Heart right ventricle (tissue), 16 donors: ENCODE results near the gene SELE. TPM values are rescaled to one million over a fixed set of nuclear protein-coding genes. Genes with fewer than 3 reads are reported as not detected.

ENCODE experiments used
- ATAC-seq, 8 donors: fragments of 200-7000 bp; cut with Tn5 transposase; one replicate each; pipeline ENCODE4 v1.9.1; 2020; ENCODE audit warnings: mild to moderate bottlenecking in 8 of 8, moderate library complexity in 8 of 8, moderate number of reproducible peaks in 1 of 8
- DNase-seq, 2 donors: peaks; one replicate each; pipeline ENCODE4 v3.0.0-alpha.2; 2020
- H3K27ac ChIP-seq, 10 donors: fragments of 200-600 bp; sonication (generic) in 2 of 10; one replicate each; pipeline versions ENCODE4 v1.5.0 to v1.8.0; 2020 to 2022; ENCODE audit warnings: mild to moderate bottlenecking in 3 of 10
- H3K27me3 ChIP-seq, 7 donors: fragments of 200-600 bp; one replicate each; pipeline ENCODE4 v1.8.0; 2021 to 2022; ENCODE audit warnings: mild to moderate bottlenecking in 2 of 7
- H3K36me3 ChIP-seq, 9 donors: fragments of 200-600 bp; sonication (generic) in 1 of 9; one replicate each; pipeline versions ENCODE4 v1.5.0 to v1.8.0; 2020 to 2022; ENCODE audit warnings: mild to moderate bottlenecking in 2 of 9
- H3K4me1 ChIP-seq, 9 donors: fragments of 200-600 bp; sonication (generic) in 1 of 9; one replicate each; pipeline versions ENCODE4 v1.5.0 to v1.8.0; 2020 to 2022; ENCODE audit warnings: mild to moderate bottlenecking in 4 of 9
- H3K4me3 ChIP-seq, 10 donors: fragments of 200-600 bp; sonication (generic) in 2 of 10; one replicate each; pipeline versions ENCODE4 v1.5.0 to v1.8.0; 2020 to 2022; ENCODE audit warnings: mild to moderate bottlenecking in 7 of 10, moderate library complexity in 2 of 10
- H3K9me3 ChIP-seq, 11 donors: fragments of 200-600 bp in 10 of 11; sonication (generic) in 2 of 11; one replicate each; pipeline versions ENCODE4 v1.5.0 to v1.8.0; 2013 to 2022; ENCODE audit warnings: mild to moderate bottlenecking in 2 of 11, control low read depth in 1 of 11, moderate library complexity in 1 of 11
- CTCF ChIP-seq, 9 donors: fragments of 200-600 bp; sonication (generic) in 2 of 9; IDR thresholded peaks; one replicate each; pipeline versions ENCODE4 v1.5.0 to v1.8.0; 2021 to 2022; ENCODE audit warnings: antibody characterized with exemption in 9 of 9, mild to moderate bottlenecking in 5 of 9, moderate library complexity in 1 of 9
- WGBS, 2 donors: extraction: QIAGEN DNeasy Blood & Tissue Kit; methylation state at CpG; one replicate each; pipeline ENCODE4 v1.1.7; 2013; ENCODE audit warnings: inconsistent platforms in 1 of 2; 5-methylcytosine and 5-hydroxymethylcytosine counted together
- intact Hi-C, 10 donors: fragments of 100-400 bp; cut with DNase I; formaldehyde crosslinking; loops; one replicate each; pipeline versions ENCODE4 v1.11.1 to v1.14.2; 2022
- polyA plus RNA-seq, 2 donors: library from polyadenylated mRNA; stranded (reverse); fragments of 200-250 nt; gene quantifications; one replicate each; pipeline ENCODE4 v1.2.3, GENCODE V29; 2013
- total RNA-seq, 10 donors: library from RNA; stranded (reverse); fragmentation: NEBNext Ultra II Directional in 3 of 10; extraction: Animal tissue kit (Norgen Biotek cat#: 25700) in 3 of 10; gene quantifications; one replicate each; pipeline versions ENCODE4 v1.2.1 to v1.2.4, GENCODE V29; 2021 to 2023
- donor health status: Arrhythmogenic right ventricular cardiomyopathy.
- donor health status: ischemic (EF 13 %, LVEDD 7.1; RV severe dilation, severe dysfunction).
- donor health status: healthy with polysubstance abuse.
- donor health status: DM: no; HTN: yes; CAD: no.
- donor health status: DM: no; HTN: no; CAD: no.
- donor health status: ischemic (EF 25% LVEDD 6.9; RV normal size, moderate dysfunction).
- donor health status: ischemic (EF 25% LVEDD 5.7; RV mildly dilated, moderate dysfunction).
- donor health status: healthy.
- donor health status: DM: yes; HTN: yes; CAD: no.
- donor health status: Ischemic cardiomyopathy.
- donor health status: ischemic (EF 35%, LVEDD 5.7; RV mildly dilated, moderate dysfunction).
- donor health status: nonischemic (EF 11% LVEDD 7.7; RV severe dilation, severe dysfunction).
- donor health status: DM: yes; HTN: yes; CAD: no.
- donor health status: PGD.
- donor health status: ischemic (EF 29% LVEDD 5.4; RV normal size, mild dysfunction).
- donor health status: nonischemic (EF 23%, LVEDD 6.1; RV moderate dilation, normal function).

Gene SELE
- total and polyA plus RNA-seq, 12 donors = 0.46 to 15.3 (median 2.9) TPM

GRCh38 chr1:169697755-169698154 lies 36.1 kb downstream of the SELE start:
- H3K9me3 ChIP-seq = no peaks in the 10 kb centered on the region
- H3K27me3 ChIP-seq = peaks cover 0 to 7% (median 0%) of the 10 kb centered on the region in 7 donors
- TF ChIP-seq CTCF (IDR thresholded peaks at IDR 0.05) = no peak
- peak overlapping the region in 1 of 10 donors; percentile 67 for H3K27ac ChIP-seq
- intact Hi-C loops = no loop called here
- no peak overlapping the region for H3K4me3 ChIP-seq
- 70 to 82% methylated on average over 1 of the region's 1 CpG for WGBS, 2 donors
- ATAC-seq (no peak), DNase-seq (no peak)
- H3K4me1 ChIP-seq = peaks cover 0 to 77% (median 0%) of the 10 kb centered on the region in 9 donors
- peaks cover 0 to 6% (median 0%) of the 10 kb centered on the region in 9 donors for H3K36me3 ChIP-seq

- DNase-seq (no peak), ATAC-seq (no peak)
- peaks cover 0 to 87% (median 0%) of the 10 kb centered on the region in 9 donors for H3K4me1 ChIP-seq
- H3K27ac ChIP-seq = peak overlapping the region in 1 of 10 donors; percentile 67
- peaks cover 0 to 6% (median 0%) of the 10 kb centered on the region in 9 donors for H3K36me3 ChIP-seq
- peaks cover 0 to 7% (median 0%) of the 10 kb centered on the region in 7 donors for H3K27me3 ChIP-seq
- H3K4me3 ChIP-seq = no peak overlapping the region
- H3K9me3 ChIP-seq = no peaks in the 10 kb centered on the region
- no peak for TF ChIP-seq CTCF (IDR thresholded peaks at IDR 0.05)
- intact Hi-C loops = no loop called here
- 71 to 72% methylated on average over 3 of the region's 3 CpGs for WGBS, 2 donors
These were observed 37.4 kb downstream of the SELE start for GRCh38 chr1:169696273-169697100.

GRCh38 chr1:169694304-169695075 lies 39.4 kb downstream of the SELE start:
- no peaks in the 10 kb centered on the region for H3K9me3 ChIP-seq
- peaks cover 0 to 86% (median 0%) of the 10 kb centered on the region in 9 donors for H3K4me1 ChIP-seq
- H3K27ac ChIP-seq = peak overlapping the region in 1 of 10 donors; percentile 67
- no peak overlapping the region for H3K4me3 ChIP-seq
- 60 to 71% methylated on average over 5 of the region's 5 CpGs for WGBS, 2 donors
- TF ChIP-seq CTCF (IDR thresholded peaks at IDR 0.05) = no peak
- H3K27me3 ChIP-seq = peaks cover 0 to 10% (median 0%) of the 10 kb centered on the region in 7 donors
- ATAC-seq (peak in 1 of 8 donors; percentile 38), DNase-seq (no peak)
- peaks cover 0 to 4% (median 0%) of the 10 kb centered on the region in 9 donors for H3K36me3 ChIP-seq
- intact Hi-C loops = no loop called here

GRCh38 chr1:169692756-169693460 lies 41.0 kb downstream of the SELE start:
- DNase-seq (no peak), ATAC-seq (no peak)
- Histone ChIP-seq H3K4me3 (no peak overlapping the region), H3K4me1 (peaks cover 0 to 76% (median 0%) of the 10 kb centered on the region in 9 donors), H3K27ac (peak overlapping the region in 1 of 10 donors; percentile 67), H3K9me3 (no peaks in the 10 kb centered on the region), H3K27me3 (peaks cover 0 to 10% (median 0%) of the 10 kb centered on the region in 7 donors), H3K36me3 (peaks cover 0 to 4% (median 0%) of the 10 kb centered on the region in 9 donors)
- TF ChIP-seq CTCF (IDR thresholded peaks at IDR 0.05) = no peak
- intact Hi-C loops = no loop called here
- 77 to 80% methylated on average over 4 of the region's 4 CpGs for WGBS, 2 donors
